GM18517 (cell line): ENCODE results near the gene C3orf52.
"Not testable (repeated sequence)": the region's sequence is repeated elsewhere in the genome, so short reads cannot be mapped to it uniquely, and the experiment has no call there.

Source experiments
- ATAC-seq: cut with Tn5 transposase; IDR thresholded peaks from one replicate; pipeline ENCODE4 v1.9.1; 2021; ENCODE audit warnings: mild to moderate bottlenecking, moderate library complexity; ENCODE audit not compliant: unreplicated experiment

Gene C3orf52, protein sequence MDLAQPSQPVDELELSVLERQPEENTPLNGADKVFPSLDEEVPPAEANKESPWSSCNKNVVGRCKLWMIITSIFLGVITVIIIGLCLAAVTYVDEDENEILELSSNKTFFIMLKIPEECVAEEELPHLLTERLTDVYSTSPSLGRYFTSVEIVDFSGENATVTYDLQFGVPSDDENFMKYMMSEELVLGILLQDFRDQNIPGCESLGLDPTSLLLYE

DNA sequence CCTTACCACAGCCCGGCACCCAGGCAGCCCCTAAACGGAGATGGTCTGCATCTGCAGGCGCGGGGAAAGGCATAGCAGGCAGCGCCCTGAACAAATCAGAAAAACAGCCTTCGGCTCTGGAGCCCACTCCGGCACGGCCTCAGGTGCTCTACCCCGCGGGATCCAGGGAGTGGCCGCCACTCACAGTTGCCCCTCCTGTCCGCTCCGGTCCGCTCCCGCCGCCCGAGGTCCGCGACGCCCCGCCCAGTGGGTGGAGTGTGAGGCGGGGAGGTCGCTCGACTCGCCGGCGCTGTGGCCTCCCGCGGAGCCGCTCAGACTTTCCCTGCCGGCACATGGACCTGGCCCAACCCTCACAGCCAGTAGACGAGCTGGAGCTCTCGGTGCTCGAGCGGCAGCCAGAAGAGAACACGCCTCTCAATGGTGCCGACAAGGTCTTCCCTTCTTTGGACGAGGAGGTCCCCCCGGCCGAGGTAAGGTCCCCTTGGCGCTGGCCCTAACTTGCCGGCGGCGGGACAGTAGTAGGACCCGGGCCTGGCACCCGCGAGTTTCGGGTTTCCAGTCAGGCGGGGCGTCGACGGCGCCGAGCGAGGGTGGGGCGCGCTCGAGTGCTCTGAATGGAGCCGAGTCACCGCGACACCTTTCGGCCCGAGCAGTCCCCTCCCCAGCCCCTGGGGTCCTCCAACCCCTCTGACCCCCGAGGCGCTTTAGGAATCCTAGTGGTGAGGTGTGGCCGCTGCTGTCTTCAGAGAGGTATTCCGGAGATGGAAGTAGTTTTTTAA lies at the start of gene C3orf52:
Gene C3orf52, plus strand, starts transcription at position 314 of the 779 bp plus-strand sequence. Its CDS starts 19 bp downstream, at position 333.
- peak; percentile 71 for ATAC-seq

DNA sequence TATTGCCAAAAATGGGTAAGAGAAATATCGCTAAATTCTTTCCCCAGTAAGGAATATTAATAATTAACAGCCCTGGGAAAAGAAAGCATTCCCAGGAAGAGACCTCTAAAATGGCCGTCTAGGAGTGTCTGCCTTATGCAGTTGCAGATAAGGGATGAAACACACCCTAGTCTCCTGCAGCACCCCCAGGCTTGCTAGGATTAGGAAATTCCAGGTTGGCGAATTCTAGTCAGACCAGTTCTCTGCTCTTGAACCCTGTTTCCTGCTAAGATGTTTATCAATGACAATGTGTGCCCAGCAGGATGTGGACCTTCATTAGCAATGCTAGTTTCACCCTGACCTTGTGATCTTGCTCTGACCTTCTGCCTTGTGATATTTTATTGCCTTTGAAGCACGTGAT lies 49.0 kb upstream of the C3orf52 start:
- ATAC-seq = not testable (repeated sequence)

DNA sequence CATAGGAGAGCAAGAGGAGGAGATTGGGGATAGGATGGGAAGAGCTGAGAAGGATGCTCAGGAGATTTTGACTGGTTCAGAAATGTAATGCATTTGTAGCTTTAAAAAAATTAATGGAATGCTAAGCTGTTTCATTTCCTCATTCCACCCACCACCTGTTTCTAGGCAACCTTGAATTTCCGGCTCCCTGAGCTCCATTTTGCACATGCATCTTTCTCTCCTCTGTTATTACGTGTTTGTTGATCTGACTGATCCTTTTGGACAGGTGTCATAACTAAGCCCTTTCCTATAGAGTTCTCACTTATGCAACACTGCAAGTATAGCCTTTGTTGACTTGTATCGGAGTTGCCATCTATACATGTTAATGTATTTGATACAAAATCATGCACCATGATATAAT lies 47.3 kb upstream of the C3orf52 start:
- no peak for ATAC-seq

DNA sequence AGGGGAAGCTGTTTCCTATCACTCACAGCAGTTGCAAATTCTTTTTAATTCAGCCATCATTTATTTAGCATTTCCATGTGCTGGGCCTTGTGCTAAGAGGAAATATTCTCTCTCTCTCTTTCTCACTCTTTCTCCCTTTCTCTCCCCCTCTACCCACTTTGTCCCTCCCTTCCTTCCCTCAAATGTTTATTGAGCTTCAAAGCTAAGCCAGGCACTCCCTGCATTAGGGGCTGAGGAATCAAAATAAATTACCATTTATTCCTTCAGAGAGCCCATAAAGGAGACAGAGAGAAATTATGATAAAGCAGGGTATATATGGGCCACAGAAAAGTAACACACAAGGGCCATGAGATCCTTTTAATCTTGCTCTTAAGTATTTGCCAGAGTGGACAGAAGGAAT lies 44.9 kb upstream of the C3orf52 start:
- ATAC-seq = no peak

DNA sequence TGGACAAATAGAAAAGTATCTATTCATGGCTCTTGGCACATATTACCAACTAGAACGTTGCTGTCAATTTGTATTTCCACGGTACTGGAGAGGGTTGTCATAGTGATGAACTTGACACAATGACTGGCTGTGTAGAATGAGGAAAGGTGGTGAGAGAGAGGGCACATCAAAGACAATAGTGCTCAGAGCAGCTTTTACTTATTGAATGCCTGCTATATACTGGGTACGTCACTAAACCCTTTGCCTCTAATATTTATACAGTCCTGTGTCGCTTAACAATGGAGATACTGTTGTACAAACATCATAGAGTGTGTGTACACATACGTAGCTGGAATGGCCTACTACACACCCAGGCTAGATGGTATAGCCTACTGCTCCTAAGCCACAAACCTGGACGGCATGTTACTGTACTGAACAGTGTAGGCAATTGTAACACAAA lies 43.3 kb upstream of the C3orf52 start:
- ATAC-seq = no peak

- peak; percentile 94 for ATAC-seq
Observed at GRCh38 chr3:112043621-112044201, 42.5 kb upstream of the C3orf52 start.

DNA sequence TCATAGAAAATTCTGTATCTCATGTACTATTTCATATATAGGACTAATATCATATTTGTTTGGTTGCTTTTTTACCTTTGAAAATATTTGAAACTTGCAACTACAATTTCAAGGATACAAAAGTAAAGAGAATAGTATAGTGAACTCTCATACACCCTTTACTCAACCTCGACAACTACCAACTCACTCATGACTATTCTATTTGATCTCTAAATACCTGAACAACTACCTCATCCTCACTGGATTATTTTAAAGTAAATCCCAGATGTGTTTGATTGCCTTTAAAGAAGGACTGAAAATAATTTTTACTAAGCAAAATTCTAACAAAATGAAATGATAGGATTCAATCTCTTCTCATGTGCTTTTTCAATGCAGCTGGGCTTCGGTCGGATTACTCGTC lies 39.6 kb upstream of the C3orf52 start:
- ATAC-seq = no peak

DNA sequence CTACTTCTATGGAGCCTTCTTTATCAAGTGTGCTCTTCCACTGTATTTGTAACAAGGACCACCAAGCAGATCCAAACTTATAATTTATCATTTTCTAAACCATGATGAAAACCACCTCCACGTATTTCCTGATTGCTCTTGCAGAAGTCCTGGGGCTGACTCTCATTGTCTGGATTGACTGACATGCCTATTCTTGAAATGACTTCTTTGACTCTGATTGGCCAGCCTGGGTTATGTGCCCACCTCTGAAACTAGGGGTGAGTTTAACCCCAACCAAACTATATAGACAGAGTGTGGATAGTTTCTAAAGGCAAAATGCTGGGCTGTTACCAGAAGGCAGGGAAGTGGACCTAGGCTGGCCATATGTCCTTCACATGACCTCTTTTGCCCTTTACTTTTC lies 38.9 kb upstream of the C3orf52 start:
- no peak for ATAC-seq

- ATAC-seq = no peak
Observed at GRCh38 chr3:112048911-112049310, 37.3 kb upstream of the C3orf52 start.

- ATAC-seq = no peak
Observed at GRCh38 chr3:112053229-112053628, 33.0 kb upstream of the C3orf52 start.

- no peak for ATAC-seq
Observed at GRCh38 chr3:112056451-112056929, 29.7 kb upstream of the C3orf52 start.

DNA sequence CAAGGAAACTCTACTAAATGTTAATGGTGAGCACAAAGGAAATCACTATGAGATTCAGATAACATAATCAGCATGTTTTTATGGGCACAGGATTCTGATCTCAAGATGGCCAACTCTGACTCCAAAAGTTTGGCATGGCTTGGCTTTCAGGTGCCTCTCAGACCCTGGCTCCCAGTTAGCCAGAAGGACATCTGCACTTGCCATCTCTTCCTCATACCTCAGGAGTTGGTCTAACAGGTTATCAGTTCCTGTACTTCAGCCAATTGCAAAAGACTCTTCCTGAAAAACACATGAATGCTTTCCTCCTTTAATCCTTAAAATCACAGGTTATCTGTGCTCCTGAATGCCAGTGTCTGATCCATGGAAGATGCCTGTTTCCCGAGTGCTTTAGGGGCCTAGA lies 26.7 kb upstream of the C3orf52 start:
- no peak for ATAC-seq

DNA sequence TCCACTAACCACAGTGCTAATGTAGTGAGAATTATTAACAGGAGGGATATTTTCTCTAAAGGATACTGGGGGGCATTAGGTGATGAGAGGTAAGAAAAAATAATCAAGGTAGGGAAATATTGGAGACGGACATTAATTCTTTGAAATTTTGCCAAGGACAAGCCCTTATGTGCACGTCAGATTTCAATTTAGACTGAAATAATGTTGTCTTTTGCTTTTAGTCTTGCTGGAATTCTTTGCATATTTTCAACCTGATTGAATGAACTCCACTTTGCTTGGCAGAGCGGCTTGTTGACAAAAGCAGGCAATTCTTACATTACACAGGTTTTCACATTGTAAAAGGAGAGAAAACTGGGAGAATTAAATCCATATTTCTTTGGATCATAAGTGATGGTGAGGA lies 25.0 kb upstream of the C3orf52 start:
- ATAC-seq = no peak

GRCh38 chr3:112072387-112073060 lies 13.7 kb upstream of the C3orf52 start:
- ATAC-seq = not testable (repeated sequence)

- no peak for ATAC-seq
Observed at GRCh38 chr3:112074006-112074405, 12.2 kb upstream of the C3orf52 start.

GRCh38 chr3:112074616-112075497 lies 11.3 kb upstream of the C3orf52 start:
- ATAC-seq = peak; percentile 86

- ATAC-seq = no peak
Observed at GRCh38 chr3:112078125-112079083, 7.8 kb upstream of the C3orf52 start.

- ATAC-seq = no peak
Observed at GRCh38 chr3:112083239-112083638, 3.0 kb upstream of the C3orf52 start.
